NCI-H2171 (cell line): ENCODE data around the gene RELA.
"Not testable (repeated sequence)": the region's sequence is repeated elsewhere in the genome, so short reads cannot be mapped to it uniquely, and the experiment has no call there.

Source experiments
- DNase-seq: peaks from one replicate; lab custom pipeline; 2025; lab: John Stamatoyannopoulos, UW

The RELA gene

GRCh38 chr11:65648997-65649493 is 13.7 kb downstream of the RELA start:
- no peak for DNase-seq

GRCh38 chr11:65646958-65647701 is 15.6 kb downstream of the RELA start:
- no peak for DNase-seq

GRCh38 chr11:65646288-65646957 is 16.3 kb downstream of the RELA start:
- no peak for DNase-seq

GRCh38 chr11:65645710-65646109 is 17.0 kb downstream of the RELA start:
- no peak for DNase-seq

- DNase-seq: no peak
Measured at GRCh38 chr11:65644837-65645236, 17.9 kb downstream of the RELA start.

- DNase-seq: no peak
Measured at GRCh38 chr11:65643971-65644370, 18.7 kb downstream of the RELA start.

GRCh38 chr11:65642014-65642671 is 20.6 kb downstream of the RELA start:
- no peak for DNase-seq

GRCh38 chr11:65641297-65642013 is 21.3 kb downstream of the RELA start:
- no peak for DNase-seq

GRCh38 chr11:65640483-65641296 is 22.0 kb downstream of the RELA start:
- no peak for DNase-seq

GRCh38 chr11:65639623-65640482 is 22.9 kb downstream of the RELA start:
- no peak for DNase-seq

- DNase-seq: not testable (repeated sequence)
Measured at GRCh38 chr11:65639228-65639597, 23.5 kb downstream of the RELA start.

GRCh38 chr11:65637794-65638419 is 24.8 kb downstream of the RELA start, which contains the start of gene SIPA1:
SIPA1 (plus strand) TSS chr11:65638101; CDS start chr11:65640922, 2,821 bp downstream.
- peak; percentile 43 for DNase-seq

GRCh38 chr11:65637032-65637557 is 25.6 kb downstream of the RELA start:
- no peak for DNase-seq

- no peak for DNase-seq
Measured at GRCh38 chr11:65636108-65637031, 26.3 kb downstream of the RELA start.

- no peak for DNase-seq
Measured at GRCh38 chr11:65634905-65635731, 27.6 kb downstream of the RELA start.

- DNase-seq: no peak
Measured at GRCh38 chr11:65634440-65634839, 28.3 kb downstream of the RELA start.

- DNase-seq: no peak
Measured at GRCh38 chr11:65634109-65634436, 28.6 kb downstream of the RELA start.
